SK-N-SH treated with all-trans-retinoic acid at 6 μM for 48 hours (cell line): ENCODE measurements around the gene EN2.

ENCODE experiments used
- ATAC-seq: fragments of 200-7000 bp; cut with Tn5 transposase; 3 replicates; pipeline ENCODE4 v1.9.1; 2020; ENCODE audit warnings: mild to moderate bottlenecking, moderate library complexity
- ARNTL ChIP-seq: fragments of 450-650 bp; formaldehyde crosslinking; IDR thresholded peaks from 2 replicates; pipeline ENCODE4 v1.5.0; 2020; ENCODE audit warnings: low read depth, mild to moderate bottlenecking, moderate library complexity, borderline replicate concordance
- BACH2 ChIP-seq: fragments of 250-450 bp; sonication (Bioruptor Pico); IDR thresholded peaks from 2 replicates; pipeline ENCODE4 v1.9.0; 2021; ENCODE audit warnings: mild to moderate bottlenecking, borderline replicate concordance
- CSDC2 ChIP-seq: fragments of 250-450 bp; sonication (Bioruptor Pico); IDR thresholded peaks from 2 replicates; pipeline ENCODE4 v1.5.0; 2020; ENCODE audit warnings: mild to moderate bottlenecking, moderate library complexity
- ESRRG ChIP-seq: fragments of 250-450 bp; sonication (Bioruptor Pico); IDR thresholded peaks from 2 replicates; pipeline ENCODE4 v1.6.1; 2021; ENCODE audit warnings: mild to moderate bottlenecking
- GLIS3 ChIP-seq: fragments of 250-450 bp; sonication (Bioruptor Pico); IDR thresholded peaks from 2 replicates; pipeline ENCODE4 v1.5.0; 2020; ENCODE audit warnings: mild to moderate bottlenecking, moderate library complexity
- ISL1 ChIP-seq: fragments of 250-450 bp; sonication (Bioruptor Pico); IDR thresholded peaks from 2 replicates; pipeline ENCODE4 v2.1.2; 2022; ENCODE audit warnings: mild to moderate bottlenecking, moderate library complexity
- OSR1 ChIP-seq: fragments of 250-450 bp; sonication (Bioruptor Pico); IDR thresholded peaks from 2 replicates; pipeline ENCODE4 v1.8.0; 2022; ENCODE audit warnings: moderate library complexity, mild to moderate bottlenecking, inconsistent platforms
- PPARA ChIP-seq: fragments of 250-450 bp; sonication (Bioruptor Pico); IDR thresholded peaks from 2 replicates; pipeline ENCODE4 v1.5.0; 2020; ENCODE audit warnings: mild to moderate bottlenecking, borderline replicate concordance
- RARB ChIP-seq: fragments of 250-450 bp; sonication (Bioruptor Pico); IDR thresholded peaks from 2 replicates; pipeline ENCODE4 v1.8.0; 2021; ENCODE audit warnings: mild to moderate bottlenecking, moderate library complexity
- TCF4 ChIP-seq: fragments of 250-450 bp; sonication (Bioruptor Pico); IDR thresholded peaks from 2 replicates; pipeline ENCODE4 v1.8.0; 2021; ENCODE audit warnings: mild to moderate bottlenecking, moderate library complexity, borderline replicate concordance
- TOX ChIP-seq: fragments of 250-450 bp; sonication (Bioruptor Pico); IDR thresholded peaks from 2 replicates; pipeline ENCODE4 v1.8.0; 2021; ENCODE audit warnings: mild to moderate bottlenecking, moderate library complexity, borderline replicate concordance
- ZC3H10 ChIP-seq: fragments of 250-450 bp; sonication (Bioruptor Pico); IDR thresholded peaks from 2 replicates; pipeline ENCODE4 v1.5.1; 2021; ENCODE audit warnings: mild to moderate bottlenecking, moderate library complexity
- ZFP3 ChIP-seq: fragments of 250-450 bp; sonication (Bioruptor Pico); IDR thresholded peaks from 2 replicates; pipeline ENCODE4 v1.5.0; 2020; ENCODE audit warnings: mild to moderate bottlenecking, moderate library complexity
- ZFP30 ChIP-seq: fragments of 450-650 bp; formaldehyde crosslinking; IDR thresholded peaks from 2 replicates; pipeline ENCODE4 v1.5.0; 2022; ENCODE audit warnings: mild to moderate bottlenecking, moderate library complexity
- ZNF70 ChIP-seq: fragments of 450-650 bp; formaldehyde crosslinking; IDR thresholded peaks from 2 replicates; pipeline ENCODE4 v1.5.0; 2020; ENCODE audit warnings: mild to moderate bottlenecking, moderate library complexity
- ZNF8 ChIP-seq: fragments of 450-650 bp; formaldehyde crosslinking; IDR thresholded peaks from 2 replicates; pipeline ENCODE4 v1.5.0; 2020; ENCODE audit warnings: mild to moderate bottlenecking, moderate library complexity
- TF ChIP-seq, protein P1 (sequence below): fragments of 250-450 bp; sonication (Bioruptor Pico); IDR thresholded peaks from 2 replicates; pipeline ENCODE4 v1.5.1; 2021; ENCODE audit warnings: mild to moderate bottlenecking, moderate library complexity
- TF ChIP-seq, protein P2 (sequence below): fragments of 250-450 bp; sonication (Bioruptor Pico); IDR thresholded peaks from 2 replicates; pipeline ENCODE4 v1.8.0; 2020; ENCODE audit warnings: mild to moderate bottlenecking, moderate library complexity, borderline replicate concordance
- TF ChIP-seq, protein P3 (sequence below): fragments of 250-450 bp; sonication (Bioruptor Pico); IDR thresholded peaks from 2 replicates; pipeline ENCODE4 v1.5.1; 2020; ENCODE audit warnings: low read depth, mild to moderate bottlenecking, moderate library complexity

EN2 gene

DNA sequence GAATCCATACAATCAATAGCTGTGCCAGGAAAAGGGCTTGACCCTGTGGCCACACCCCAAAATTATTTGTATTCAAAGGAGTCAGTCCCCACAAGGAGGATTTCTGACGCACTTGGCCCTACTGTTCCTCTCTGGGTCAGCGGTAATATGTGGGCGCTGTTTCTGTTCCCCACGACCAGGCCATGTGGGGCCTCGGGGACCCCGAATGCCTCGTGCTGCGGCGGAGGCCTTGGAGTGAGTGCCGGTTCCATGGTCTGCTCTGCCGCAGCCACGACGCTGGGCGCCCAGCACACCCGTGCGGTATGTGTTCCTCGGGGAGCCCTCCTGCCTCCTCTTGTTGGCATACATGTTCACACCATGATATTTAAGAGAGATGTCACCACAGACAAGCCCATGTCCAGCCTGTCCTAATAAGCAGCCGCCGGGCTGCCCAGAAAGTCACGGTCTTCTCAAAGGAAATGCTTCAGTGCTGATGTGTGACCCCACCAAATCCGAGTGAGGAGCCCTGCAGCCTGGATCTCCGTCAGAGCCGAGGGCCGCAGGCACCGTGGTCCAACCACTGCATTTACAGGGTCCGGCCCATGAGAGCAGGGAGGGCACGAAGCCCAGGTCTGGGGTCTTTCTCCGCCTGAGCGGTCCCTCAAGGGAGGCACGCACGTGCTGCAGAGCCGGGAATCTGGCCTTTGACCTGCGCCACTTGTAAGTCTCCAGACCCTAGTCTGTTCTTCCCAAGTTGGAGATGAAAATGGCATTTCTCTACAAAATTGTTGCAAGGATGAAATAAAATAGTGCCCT lies 36.0 kb downstream of the EN2 start:
- no peak for TF ChIP-seq TCF4 (CRISPR knock-in tag)
- no peak for TF ChIP-seq CSDC2
- TF ChIP-seq, protein P1, sequence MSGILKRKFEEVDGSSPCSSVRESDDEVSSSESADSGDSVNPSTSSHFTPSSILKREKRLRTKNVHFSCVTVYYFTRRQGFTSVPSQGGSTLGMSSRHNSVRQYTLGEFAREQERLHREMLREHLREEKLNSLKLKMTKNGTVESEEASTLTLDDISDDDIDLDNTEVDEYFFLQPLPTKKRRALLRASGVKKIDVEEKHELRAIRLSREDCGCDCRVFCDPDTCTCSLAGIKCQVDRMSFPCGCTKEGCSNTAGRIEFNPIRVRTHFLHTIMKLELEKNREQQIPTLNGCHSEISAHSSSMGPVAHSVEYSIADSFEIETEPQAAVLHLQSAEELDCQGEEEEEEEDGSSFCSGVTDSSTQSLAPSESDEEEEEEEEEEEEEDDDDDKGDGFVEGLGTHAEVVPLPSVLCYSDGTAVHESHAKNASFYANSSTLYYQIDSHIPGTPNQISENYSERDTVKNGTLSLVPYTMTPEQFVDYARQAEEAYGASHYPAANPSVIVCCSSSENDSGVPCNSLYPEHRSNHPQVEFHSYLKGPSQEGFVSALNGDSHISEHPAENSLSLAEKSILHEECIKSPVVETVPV (CRISPR knock-in tag), result no peak
- no peak for TF ChIP-seq ZFP30
- no peak for TF ChIP-seq TOX (CRISPR knock-in tag)
- TF ChIP-seq, protein P2, sequence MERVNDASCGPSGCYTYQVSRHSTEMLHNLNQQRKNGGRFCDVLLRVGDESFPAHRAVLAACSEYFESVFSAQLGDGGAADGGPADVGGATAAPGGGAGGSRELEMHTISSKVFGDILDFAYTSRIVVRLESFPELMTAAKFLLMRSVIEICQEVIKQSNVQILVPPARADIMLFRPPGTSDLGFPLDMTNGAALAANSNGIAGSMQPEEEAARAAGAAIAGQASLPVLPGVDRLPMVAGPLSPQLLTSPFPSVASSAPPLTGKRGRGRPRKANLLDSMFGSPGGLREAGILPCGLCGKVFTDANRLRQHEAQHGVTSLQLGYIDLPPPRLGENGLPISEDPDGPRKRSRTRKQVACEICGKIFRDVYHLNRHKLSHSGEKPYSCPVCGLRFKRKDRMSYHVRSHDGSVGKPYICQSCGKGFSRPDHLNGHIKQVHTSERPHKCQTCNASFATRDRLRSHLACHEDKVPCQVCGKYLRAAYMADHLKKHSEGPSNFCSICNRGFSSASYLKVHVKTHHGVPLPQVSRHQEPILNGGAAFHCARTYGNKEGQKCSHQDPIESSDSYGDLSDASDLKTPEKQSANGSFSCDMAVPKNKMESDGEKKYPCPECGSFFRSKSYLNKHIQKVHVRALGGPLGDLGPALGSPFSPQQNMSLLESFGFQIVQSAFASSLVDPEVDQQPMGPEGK (CRISPR knock-in tag), result no peak
- no peak for TF ChIP-seq ZNF8 (CRISPR knock-in tag)
- TF ChIP-seq RARB (CRISPR knock-in tag), result no peak
- no peak for TF ChIP-seq BACH2 (CRISPR knock-in tag)
- TF ChIP-seq ZFP3 (CRISPR knock-in tag), result no peak
- ATAC-seq, result no peak

DNA sequence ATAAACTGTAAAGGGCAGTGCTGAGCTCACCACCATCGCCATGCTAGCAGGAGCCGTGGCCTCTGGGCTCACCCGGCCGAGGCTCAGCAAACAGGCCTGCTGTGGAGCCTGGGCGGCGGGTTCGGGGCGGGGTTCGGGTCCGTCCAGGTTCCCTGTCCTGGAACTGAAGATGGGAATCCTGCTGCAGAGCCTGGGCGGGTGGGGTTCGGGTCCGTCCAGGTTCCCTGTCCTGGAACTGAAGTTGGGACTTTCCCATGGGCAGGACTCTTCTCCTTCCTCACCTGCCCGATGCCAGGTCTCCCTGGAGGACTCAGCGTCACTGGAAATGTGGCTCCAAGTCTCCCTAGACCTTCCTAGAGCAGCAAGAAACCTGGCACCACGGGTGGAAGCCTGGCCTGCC lies 36.6 kb downstream of the EN2 start:
- ATAC-seq, result no peak
- TF ChIP-seq, protein P2 (CRISPR knock-in tag), result no peak
- no peak for TF ChIP-seq ARNTL (CRISPR knock-in tag)
- TF ChIP-seq ZNF70, result no peak
- no peak for TF ChIP-seq GLIS3
- no peak for TF ChIP-seq ZNF8 (CRISPR knock-in tag)
- no peak for TF ChIP-seq ZFP30

DNA sequence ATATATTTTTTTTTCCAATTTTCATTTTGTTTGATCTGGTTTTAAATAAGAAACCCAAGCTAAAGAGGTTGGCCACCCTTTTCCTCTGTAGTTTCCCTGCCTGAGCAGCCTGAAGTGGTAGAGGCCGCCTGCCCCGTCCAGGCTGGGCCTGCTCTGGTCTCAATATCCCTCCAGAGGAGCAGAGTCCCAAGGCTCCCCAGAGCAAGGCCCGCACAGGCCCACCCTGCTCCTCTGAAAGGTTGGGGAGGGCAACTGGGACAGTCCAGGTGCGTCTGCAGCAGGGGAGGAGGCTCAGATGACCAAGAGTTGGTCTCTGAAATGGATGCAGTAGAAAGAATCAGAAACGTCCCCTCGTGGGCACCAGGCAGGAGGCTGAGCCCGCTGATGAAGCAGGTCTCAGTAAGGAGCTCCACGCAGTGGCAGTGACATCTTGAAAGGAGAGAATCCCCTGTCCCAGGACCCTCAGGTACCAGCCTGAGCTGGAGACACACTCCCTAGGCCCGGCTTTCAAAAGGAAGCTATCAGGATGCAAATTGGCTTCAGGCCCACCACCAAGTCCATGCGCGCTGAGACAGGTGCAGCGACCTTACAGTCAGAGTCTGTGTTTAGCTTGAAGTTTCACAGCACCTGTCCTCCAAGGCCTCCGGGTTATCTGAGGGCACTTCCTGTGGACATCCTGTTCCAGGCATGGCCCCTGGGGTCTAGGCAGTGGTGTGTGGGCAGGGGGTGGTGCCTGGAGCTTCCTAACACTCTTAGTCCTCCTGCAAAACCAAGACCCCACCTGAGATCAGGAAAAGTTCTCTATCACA lies 37.7 kb downstream of the EN2 start:
- TF ChIP-seq ISL1 (no peak), ESRRG (CRISPR knock-in tag) (no peak), ZNF70 (no peak), OSR1 (CRISPR knock-in tag) (no peak), PPARA (CRISPR knock-in tag) (no peak), ZFP30 (no peak), TCF4 (CRISPR knock-in tag) (no peak), ZC3H10 (no peak), CSDC2 (no peak), ZNF8 (CRISPR knock-in tag) (no peak), TOX (CRISPR knock-in tag) (no peak)
- TF ChIP-seq, protein P3, sequence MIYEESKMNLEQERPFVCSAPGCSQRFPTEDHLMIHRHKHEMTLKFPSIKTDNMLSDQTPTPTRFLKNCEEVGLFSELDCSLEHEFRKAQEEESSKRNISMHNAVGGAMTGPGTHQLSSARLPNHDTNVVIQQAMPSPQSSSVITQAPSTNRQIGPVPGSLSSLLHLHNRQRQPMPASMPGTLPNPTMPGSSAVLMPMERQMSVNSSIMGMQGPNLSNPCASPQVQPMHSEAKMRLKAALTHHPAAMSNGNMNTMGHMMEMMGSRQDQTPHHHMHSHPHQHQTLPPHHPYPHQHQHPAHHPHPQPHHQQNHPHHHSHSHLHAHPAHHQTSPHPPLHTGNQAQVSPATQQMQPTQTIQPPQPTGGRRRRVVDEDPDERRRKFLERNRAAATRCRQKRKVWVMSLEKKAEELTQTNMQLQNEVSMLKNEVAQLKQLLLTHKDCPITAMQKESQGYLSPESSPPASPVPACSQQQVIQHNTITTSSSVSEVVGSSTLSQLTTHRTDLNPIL (CRISPR knock-in tag), result no peak
- TF ChIP-seq, protein P2 (CRISPR knock-in tag), result no peak
- TF ChIP-seq, all 23 proteins: peak for 0
- ATAC-seq, result no peak
